WI38 (cell line): ENCODE results near the gene TMEM242.

Experiments
- H3K4me3 ChIP-seq: 2 replicates; pipeline ENCODE4 v1.5.1; 2011; ENCODE audit warnings: low read depth, mild to moderate bottlenecking, control low read depth, low read length
- TF ChIP-seq, protein P1 (sequence below): IDR thresholded peaks from 2 replicates; pipeline ENCODE4 v1.5.1; 2012; ENCODE audit warnings: low read depth, mild to moderate bottlenecking, control low read depth, low read length

The TMEM242 gene

DNA sequence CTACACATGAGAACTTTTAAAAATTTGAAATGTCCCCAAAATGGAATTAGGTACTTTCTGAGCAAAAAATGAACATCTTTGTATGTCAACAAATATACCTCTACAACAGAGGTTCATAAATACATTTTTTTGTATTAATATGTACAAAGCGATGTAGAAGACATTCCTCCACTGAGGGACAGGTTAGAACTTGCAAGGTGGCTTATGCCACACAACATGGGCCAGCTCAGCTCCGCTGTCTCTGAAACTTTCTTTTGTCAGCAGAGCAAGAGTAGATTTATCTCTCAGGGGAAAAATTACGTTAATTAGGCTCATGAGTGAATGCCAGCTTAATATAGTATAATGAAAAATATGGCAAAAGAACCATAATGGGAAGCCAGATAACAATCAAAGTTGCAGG lies 10.6 kb upstream of the TMEM242 start:
- H3K4me3 ChIP-seq: no peak overlapping the region
- TF ChIP-seq, protein P1, sequence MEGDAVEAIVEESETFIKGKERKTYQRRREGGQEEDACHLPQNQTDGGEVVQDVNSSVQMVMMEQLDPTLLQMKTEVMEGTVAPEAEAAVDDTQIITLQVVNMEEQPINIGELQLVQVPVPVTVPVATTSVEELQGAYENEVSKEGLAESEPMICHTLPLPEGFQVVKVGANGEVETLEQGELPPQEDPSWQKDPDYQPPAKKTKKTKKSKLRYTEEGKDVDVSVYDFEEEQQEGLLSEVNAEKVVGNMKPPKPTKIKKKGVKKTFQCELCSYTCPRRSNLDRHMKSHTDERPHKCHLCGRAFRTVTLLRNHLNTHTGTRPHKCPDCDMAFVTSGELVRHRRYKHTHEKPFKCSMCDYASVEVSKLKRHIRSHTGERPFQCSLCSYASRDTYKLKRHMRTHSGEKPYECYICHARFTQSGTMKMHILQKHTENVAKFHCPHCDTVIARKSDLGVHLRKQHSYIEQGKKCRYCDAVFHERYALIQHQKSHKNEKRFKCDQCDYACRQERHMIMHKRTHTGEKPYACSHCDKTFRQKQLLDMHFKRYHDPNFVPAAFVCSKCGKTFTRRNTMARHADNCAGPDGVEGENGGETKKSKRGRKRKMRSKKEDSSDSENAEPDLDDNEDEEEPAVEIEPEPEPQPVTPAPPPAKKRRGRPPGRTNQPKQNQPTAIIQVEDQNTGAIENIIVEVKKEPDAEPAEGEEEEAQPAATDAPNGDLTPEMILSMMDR: no peak

DNA sequence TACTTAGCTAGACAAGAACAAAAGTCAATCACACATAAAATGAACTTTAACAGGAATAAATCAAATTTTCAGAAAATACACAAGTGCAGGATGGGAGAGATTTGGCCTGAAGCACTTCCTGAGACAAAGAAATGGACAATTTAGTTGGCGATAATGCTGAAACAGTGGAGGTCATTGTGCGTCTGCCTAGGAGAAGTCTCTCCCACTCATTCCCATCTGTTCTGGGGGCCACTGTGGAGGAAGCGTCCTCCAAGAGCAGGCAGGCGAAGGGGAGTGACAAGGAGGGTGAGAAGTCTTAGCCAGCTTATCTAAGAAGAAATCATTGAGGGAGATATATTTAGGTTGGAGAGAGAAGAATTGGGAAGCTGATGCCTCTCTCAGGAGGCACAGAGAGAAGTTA lies 10.2 kb upstream of the TMEM242 start:
- H3K4me3 ChIP-seq: no peak overlapping the region
- TF ChIP-seq, protein P1: no peak

DNA sequence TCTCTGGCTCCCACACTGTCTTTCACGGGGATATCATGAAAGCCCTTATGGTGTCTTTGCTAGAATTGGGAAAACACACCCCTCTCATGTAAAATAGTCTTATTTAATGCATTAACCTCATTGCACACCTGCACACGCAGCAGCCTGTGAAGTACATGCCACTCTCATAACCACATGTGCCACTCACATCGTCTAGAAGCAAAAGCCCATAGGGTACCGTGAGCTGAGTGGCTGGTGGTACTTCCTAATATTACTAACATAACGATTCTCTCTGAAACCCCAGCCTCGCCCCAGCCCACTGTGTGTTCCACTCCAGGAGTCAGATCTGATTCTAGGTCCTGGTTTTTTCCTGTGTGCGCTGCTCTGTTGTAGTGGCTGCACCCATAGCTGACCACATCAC lies 9.5 kb upstream of the TMEM242 start:
- TF ChIP-seq, protein P1: no peak
- H3K4me3 ChIP-seq: no peak overlapping the region

DNA sequence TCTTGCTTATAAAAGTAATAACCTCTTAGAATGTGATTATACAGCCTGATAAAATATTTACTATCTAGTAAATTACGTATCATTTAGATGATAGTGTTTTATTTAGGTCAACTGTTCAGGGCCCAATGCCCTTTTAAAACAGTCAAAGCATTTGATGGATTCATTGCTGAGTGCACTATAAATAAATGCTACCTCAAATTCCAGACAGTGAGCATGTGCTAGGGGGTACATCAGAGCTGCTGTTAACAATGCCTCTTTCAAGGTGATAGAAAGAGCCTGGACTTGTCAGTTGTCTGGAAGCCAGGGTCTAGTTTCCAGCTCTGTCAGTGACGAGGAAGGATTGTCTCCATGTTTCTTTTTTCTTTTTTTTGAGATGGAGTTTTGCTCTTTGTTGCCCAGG lies 7.5 kb upstream of the TMEM242 start:
- TF ChIP-seq, protein P1: no peak
- no peak overlapping the region for H3K4me3 ChIP-seq

DNA sequence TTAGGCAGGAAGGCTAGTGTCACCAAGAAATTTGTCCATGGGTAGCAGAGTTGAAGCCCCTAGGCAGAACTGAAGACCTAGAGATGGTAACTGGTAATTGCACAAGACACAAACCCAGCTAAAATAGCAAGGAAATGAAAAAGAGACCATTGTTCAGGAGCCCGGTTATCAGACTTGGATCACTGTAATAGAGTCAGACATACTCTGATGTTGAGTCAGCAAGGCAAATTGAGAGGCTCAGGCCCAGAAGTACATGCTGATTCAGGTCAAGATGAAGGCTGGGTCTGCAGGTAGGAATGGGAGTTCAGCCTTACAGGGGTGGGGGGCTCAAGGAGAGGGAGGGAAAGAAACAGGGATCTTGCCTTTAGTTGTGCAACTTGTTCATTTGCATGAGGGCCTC lies 6.5 kb upstream of the TMEM242 start:
- H3K4me3 ChIP-seq: no peak overlapping the region
- TF ChIP-seq, protein P1: no peak

DNA sequence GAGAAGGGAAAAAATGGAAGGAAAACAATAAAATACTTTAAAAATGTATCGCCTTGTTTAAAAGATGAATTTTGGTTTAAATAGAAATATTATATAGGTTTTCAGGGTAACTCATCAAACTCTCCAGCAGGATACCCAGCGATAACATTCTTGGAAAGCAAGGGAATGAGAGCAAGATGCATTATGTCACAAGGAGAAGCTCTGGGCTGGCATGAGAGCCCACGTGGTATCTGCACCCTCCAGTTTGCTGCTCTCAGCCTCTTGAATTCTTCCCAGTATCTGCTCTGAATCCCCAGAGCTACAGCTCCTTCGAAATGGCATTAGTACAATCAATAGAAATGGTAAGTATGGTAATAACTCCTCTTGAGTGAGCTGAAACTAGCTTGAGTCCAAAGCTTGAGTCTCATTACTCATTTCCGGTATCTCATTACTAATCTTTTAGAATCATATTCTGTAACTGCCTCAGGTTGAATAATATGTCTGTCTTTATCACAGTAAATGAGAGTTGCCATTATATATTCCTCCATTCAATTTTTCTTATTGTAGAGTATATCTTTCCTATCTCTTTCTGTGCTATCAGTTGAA lies 4.9 kb upstream of the TMEM242 start:
- TF ChIP-seq, protein P1: no peak
- H3K4me3 ChIP-seq: no peak overlapping the region

DNA sequence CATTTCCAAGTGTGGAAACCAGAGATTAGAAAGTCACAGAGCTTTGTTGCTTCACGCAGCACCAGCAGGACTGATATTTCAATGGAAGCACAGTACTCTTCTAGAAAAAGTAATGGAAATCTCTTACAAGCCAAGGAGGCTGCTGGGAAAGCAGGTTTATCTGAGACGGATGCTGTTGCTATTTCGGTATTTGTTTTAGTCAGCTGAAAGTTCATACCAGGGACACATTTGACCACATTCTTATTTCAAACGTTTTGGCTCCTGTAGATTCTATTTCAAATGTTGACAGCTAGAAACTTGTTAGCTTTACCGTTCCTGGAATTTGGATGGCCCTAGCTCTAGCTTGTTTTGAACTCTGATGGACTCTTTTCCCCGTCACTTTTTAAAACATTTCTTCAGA lies 3.7 kb upstream of the TMEM242 start:
- H3K4me3 ChIP-seq: no peak overlapping the region

More for the DNA sequence above, 3.7 kb upstream of the TMEM242 start:
- TF ChIP-seq, protein P1: no peak
